C4-2B (cell line): ENCODE measurements around the gene THRAP3.

ENCODE experiments used
- ZFX ChIP-seq: fragments of 450-650 bp; IDR thresholded peaks from 2 replicates; pipeline ENCODE4 v1.6.1; 2017
- TF ChIP-seq, protein P1 (sequence below): fragments of 450-650 bp; conservative IDR thresholded peaks from 2 replicates; pipeline ENCODE4 v1.5.1; 2017; ENCODE audit warnings: mild to moderate bottlenecking

DNA sequence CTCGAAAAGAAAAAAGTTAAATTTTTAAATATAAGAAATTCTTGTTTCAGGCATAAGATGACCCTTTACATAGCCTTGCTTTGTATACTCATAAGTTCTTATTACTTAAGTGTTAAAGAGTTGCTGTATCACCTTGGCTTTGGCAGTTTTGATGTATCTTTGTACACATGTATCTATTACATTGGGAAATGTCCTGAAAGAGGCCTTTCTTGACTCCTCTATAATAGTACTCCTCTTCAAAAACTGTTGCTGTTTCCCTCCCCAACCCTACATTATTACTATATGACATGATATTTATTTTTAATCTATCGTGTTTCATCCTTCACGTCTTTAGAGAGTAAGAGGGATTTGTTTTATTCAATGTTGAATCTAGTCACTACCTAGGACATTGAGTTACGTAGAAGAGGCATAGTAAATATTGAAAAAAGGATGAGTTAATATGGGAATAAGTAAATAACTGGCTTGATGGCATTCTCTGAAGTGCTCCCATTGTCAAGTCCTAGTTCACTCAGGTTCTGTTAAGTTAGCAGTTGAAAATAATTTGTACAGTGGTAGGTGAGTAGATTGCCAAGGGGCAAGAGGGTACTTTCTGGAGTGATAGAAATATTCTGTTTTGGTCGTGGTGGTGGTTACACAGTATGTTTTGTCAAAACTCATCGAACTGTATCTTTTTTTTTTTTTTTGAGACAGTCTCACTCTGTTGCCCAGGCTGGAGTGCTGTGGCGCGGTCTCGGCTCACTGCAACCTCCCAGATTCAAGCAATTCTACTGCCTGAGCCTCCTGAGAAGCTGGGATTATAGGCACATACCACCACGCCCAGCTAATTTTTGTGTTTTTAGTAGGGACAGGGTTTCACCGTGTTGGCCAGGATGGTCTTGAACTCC lies 8.2 kb downstream of the THRAP3 start:
- TF ChIP-seq ZFX: no peak
- TF ChIP-seq, protein P1, sequence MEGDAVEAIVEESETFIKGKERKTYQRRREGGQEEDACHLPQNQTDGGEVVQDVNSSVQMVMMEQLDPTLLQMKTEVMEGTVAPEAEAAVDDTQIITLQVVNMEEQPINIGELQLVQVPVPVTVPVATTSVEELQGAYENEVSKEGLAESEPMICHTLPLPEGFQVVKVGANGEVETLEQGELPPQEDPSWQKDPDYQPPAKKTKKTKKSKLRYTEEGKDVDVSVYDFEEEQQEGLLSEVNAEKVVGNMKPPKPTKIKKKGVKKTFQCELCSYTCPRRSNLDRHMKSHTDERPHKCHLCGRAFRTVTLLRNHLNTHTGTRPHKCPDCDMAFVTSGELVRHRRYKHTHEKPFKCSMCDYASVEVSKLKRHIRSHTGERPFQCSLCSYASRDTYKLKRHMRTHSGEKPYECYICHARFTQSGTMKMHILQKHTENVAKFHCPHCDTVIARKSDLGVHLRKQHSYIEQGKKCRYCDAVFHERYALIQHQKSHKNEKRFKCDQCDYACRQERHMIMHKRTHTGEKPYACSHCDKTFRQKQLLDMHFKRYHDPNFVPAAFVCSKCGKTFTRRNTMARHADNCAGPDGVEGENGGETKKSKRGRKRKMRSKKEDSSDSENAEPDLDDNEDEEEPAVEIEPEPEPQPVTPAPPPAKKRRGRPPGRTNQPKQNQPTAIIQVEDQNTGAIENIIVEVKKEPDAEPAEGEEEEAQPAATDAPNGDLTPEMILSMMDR: no peak
